GM21786 (cell line): ENCODE measurements around the gene TRA2B.

Experiments
- ATAC-seq: cut with Tn5 transposase; IDR thresholded peaks from one replicate; pipeline ENCODE4 v1.9.1; 2021; ENCODE audit not compliant: unreplicated experiment

The TRA2B gene

DNA sequence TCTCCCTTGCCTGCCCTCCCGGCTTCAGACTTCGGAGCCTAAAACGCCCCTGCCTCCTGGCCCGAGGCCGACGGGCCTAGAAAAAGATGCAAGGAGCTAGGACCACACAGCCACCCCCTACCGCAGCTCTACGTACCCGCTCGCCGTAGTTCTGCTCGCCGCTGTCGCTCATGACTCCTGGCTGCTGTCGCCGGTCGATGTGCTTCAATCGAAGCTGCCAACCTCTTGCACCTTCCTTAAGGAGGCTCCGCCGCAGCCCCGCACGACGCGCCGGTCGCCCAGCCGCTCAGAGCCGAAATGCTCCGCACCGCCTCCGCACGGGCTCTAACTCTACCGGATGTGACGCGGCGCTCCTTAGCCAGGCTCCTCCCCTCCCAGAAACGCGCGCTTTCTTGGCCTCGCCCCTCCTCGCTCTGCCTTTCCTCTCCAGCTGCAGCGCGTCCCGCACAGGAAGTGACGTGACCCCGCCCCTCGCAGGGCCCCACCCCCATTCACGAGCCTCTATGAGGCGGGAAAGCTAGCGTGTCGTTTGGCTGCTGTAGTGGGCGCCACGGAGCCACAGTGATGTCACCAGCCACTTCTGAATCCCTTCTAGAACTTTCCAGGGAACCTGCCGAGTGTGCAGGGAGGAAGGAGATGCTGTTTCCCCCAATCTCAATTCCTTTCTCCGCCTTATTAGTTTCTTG lies at the start of gene TRA2B:
TRA2B (minus strand) TSS at position 326 of the 686 bp plus-strand sequence; CDS start at position 172, 154 bp downstream.
- peak; percentile 96 for ATAC-seq

DNA sequence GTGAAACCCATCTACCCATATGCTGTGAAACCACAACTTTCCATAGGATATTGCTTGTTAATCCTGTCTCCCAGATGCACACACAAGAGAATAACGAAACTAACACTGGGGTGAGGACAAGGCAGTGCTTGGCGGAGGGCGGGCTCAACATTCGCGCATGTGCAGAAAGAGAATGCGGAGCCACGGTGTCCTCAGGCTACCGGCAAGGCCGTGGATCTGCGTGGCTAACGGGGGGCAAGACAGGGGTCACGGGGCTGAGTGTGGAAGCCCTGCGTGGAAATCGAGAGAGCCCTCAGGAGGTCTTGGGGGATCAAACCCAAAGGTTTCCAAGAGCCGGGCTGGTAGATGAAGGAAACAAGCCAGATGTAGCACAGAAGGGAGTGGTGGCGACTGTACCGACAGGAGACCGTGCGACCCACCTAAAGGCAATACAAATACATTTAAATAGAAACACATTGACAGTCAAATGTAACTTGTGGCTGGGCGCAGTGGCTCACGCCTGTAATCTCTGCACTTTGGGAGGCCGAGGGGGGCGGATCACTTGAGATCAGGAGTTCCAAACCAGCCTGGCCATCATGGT lies 48.5 kb upstream of the TRA2B start:
- ATAC-seq, result no peak

DNA sequence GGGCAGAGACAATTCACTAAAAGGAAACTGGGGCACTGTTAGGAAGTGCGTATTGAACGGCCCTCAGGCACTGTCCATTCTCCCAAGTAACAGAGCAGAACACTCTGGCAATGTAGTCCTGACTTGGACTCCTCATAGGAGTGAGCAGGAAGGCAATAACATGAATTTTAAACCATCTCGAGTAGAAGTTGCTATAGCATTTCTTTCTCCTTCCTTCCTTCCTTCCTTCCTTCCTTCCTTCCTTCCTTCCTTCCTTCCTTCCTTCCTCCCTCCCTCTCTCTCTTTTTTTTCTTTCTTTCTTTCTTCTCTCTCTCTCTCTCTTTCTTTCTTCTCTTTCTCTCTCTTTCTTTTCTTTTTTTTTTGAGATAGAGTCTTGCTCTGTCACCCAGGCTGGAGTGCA lies 46.4 kb upstream of the TRA2B start:
- no peak for ATAC-seq

DNA sequence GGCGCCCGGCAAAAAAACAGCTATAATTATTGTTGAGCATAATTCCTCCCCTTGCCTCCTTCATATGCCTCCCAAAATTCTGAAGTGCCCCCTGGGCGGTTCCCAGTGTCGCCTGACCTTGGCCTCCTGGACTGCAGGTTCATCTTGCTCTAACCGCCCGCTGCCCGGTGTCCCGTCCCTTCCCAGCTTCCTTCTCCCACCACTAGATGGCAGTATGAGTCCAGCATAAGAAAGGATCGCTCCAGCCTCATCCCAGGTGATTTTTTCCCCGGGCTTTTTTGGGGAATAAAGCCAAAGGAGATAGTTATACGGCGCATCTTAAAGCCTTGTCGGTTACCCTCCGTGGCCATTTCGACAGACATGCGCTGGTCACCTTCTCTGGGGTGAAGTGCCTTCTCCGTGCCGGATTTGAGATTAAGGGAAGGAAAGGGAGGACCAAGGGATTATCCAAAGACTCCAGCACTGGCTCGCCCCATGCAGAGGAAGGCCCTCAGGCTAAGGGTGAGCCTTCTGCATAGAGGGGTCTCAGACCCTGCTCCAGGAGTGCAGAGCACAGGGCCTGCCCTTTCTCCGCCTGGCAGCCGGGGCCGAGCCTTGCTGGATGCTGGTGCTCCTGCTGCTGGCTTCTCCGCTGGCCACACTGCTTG lies 45.8 kb upstream of the TRA2B start:
- no peak for ATAC-seq

DNA sequence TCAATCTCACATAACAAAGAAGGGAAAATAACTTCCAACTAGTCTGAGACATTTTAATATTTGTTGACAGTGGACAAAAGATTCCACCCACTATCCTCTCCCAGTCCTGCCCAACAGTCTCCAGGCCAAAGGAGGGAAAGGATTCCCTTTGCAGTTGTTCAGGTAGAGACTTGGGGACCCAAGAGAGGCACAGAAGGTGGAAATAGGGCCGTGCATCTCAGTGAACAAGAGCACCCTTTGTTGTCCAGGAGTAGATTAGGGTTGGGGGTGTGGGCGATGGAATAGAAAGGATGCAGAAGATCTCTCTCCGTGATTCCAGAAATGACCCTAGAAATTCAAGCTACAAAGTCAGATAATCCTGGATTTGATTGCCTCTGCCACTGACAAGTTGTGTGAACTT lies 44.8 kb upstream of the TRA2B start:
- ATAC-seq, result no peak

DNA sequence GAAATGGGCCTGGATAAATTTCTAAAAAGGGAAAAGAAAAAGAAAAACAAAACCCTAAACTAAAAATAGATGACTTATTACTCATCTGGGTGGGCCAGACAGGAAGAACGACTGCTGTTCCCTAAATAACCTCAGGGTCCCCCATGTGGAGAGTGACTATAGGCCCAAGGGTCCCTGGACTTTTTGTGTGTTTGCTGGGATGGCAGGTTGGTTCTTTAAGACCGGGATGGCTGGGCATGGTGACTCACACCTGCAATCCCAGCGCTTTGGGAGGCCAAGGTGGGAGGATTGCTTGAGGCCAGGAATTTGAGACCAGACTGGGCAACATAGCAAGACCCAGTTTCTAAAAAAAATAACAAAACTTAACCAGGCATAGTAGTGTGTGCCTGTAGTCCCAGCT lies 43.8 kb upstream of the TRA2B start:
- ATAC-seq, result no peak

DNA sequence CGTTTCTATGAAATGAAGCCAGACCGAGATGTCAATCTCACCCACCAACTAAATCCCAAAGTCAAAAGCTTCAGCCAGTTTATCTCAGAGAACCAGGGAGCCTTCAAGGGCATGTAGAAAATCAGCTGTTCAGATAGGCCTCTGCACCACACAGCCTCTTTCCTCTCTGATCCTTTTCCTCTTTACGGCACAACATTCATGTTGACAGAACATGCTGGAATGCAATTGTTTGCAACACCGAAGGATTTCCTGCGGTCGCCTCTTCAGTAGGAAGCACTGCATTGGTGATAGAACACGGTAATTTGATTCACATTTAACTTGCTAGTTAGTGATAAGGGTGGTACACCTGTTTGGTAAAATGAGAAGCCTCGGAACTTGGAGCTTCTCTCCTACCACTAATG lies 41.9 kb upstream of the TRA2B start:
- ATAC-seq, result no peak

DNA sequence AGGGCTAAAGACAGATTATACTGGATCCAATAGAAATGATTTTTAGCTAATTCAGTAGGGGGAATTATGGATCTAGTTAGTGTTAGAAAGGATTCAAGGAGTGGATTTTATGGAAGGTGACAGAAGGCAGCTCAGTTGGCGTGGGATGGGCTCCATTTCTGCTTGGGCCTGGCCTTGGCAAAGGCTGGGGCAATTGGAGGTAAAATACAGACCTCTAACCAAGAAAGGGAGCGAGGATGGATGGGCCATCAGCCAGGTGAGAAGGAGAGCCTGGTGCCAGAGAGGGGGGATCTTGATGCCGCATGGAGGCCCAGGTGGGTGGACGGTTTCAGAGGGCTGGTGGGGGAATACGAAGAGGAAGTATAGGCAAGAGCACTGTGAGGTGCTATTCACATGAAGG lies 40.7 kb upstream of the TRA2B start:
- no peak for ATAC-seq

DNA sequence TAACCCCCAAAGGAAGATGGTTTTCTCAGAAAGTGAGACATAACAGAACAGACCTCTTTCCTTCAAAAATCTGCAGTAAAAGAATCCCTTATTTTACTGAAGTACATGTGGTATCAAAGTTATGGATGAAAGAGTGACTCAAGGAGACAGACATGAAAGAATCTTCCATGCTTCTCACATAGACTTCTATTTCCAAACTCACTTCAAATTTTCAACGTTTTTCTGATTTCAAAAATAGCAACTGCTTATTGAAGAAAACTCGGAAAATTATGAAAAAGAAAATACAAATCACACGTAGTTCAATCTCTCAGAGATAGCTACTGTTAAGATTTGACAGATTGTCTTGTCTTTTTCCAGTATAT lies 39.8 kb upstream of the TRA2B start:
- no peak for ATAC-seq

DNA sequence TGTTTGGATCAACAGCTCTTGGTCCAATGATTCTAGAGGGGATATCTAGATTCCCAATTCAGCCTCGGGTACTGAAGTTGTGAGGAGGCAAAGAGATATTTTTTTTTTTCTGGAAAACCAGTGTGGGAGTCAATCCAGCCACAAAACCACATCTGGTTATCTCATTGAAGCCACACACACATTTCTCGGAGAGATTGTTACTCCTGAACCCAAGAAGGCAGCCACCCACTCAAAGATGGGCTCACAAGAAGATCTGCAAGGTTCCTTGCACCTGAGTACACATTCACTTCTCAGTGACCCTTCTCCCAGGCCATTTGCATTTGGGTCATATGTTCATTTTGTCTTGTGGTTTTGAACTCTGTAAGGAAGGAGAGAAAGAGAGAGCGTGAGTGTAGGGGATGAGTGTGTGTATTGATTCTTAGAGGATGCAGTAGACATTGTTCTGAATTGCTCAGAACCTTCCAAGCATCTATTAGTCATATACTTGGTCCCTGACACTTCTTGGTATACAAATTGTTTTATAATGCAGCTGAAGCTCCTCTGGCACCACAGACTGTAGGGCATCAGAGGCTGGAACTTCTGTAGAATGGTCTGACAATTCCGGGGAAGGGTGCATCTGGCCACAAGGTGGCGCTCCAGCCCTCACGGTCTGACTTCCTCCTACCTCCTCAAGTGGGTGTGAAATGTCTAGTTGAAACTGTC lies 39.3 kb upstream of the TRA2B start:
- ATAC-seq, result peak; percentile 76

DNA sequence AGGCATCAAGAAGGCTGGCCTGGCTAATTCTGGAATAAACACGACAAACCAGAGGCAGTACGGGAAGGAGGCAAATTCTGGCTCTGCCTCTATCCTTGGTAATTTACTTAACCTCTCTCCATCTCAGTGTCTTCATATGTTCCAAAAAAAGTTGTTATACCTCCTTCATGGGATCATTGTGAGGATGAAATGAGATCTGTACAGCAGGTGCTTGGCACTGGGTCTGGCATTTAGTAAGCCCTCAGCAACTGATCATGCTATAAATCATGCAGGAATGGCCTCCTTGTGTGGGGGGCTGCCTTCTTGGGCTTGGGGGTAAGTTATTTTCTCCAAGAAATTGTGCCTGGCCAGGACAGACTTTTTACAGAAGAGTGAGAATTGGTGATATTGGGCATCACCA lies 38.3 kb upstream of the TRA2B start:
- ATAC-seq, result no peak

DNA sequence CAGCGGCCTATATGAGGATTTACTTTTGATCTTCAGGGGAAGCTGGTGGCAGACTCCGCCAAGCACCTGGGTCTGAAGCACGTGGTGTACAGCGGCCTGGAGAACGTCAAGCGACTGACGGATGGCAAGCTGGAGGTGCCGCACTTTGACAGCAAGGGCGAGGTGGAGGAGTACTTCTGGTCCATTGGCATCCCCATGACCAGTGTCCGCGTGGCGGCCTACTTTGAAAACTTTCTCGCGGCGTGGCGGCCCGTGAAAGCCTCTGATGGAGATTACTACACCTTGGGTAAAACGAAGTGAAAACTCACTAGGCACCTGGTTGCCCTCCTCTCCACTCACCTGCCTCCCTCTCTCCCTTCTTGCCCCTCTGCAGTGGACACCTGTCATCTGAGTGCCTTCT lies 33.8 kb upstream of the TRA2B start:
- ATAC-seq, result no peak

DNA sequence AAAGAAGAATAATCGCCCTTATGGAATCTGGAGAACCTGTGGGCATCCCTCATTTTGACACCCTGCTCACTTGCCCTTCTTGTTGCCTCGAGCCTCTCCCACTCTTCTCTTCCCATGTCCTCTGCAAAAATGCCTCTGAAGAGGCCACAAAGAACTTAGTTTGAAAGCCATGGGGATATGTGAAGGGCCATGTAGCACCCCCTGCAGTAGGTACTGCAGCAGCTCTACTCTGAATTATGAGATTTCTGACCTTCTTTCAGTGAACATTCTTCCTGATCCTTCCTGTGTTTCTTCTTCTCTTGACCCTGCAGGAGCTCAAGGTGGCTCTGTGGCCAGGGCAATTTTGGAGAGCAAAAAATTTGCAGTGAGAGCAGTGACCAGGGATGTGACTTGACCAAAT lies 30.4 kb upstream of the TRA2B start:
- no peak for ATAC-seq

DNA sequence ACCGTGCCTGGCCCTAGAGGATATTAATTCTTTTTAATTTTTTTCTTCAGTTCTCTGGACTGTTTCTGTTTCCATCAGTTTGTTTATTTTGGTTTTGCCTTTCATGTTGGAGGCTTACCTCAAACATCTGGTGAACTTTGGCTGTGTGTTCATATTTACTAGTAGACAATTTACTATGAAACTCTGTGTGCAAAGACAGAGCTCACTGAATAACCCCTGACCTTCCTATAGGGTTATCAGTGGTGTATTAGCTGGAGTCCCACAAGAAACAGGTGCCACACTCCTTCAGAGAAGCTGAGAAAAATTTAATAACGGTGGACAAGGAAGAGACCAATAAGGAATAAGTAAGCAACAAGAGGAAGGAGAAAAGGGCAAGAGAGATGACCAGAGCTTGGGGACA lies 28.8 kb upstream of the TRA2B start:
- no peak for ATAC-seq

DNA sequence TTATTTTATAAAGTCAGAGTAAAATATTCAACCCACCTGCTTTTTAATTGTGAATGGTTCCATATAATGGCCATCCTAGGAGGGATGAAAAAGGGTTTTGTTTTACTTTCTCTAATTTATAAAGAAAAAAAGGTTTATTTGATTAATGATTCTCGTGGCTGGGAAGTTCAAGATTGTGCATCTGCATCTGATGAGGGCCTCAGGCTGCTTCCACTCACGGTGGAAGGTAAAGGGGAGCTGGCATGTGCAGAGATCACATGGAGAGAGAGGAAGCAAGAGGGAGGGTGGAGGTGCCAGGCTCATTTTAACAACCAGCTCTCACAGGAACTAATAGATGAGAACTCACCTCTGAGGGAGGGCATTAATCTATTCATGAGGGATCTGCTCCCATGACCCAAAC lies 27.7 kb upstream of the TRA2B start:
- ATAC-seq, result no peak

DNA sequence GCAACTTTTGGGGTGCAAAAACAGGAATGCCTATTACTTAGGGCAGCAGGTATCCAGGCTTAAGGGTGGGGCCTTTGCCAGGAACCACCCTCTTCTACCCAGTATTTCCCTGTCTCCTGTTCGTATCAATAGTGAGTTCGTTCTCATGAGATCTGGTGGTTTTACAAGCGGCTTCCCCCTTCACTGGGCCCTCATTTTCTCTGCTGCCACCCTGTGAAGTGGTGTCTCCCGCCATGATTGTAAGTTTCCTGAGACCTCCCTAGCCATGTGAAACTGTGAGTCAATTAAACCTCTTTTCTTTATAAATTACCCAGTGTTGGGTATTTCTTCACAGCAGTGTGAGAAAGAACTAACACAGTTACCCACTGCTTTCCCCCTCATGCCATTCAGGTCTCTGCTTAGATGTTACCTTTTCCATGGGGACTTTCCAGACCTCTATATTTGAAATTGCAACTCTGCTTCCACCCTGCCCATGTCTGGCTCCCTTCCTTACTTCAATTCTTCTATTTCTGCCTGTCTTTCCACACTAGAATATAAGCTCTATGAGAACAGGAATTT lies 23.9 kb upstream of the TRA2B start:
- ATAC-seq, result no peak

DNA sequence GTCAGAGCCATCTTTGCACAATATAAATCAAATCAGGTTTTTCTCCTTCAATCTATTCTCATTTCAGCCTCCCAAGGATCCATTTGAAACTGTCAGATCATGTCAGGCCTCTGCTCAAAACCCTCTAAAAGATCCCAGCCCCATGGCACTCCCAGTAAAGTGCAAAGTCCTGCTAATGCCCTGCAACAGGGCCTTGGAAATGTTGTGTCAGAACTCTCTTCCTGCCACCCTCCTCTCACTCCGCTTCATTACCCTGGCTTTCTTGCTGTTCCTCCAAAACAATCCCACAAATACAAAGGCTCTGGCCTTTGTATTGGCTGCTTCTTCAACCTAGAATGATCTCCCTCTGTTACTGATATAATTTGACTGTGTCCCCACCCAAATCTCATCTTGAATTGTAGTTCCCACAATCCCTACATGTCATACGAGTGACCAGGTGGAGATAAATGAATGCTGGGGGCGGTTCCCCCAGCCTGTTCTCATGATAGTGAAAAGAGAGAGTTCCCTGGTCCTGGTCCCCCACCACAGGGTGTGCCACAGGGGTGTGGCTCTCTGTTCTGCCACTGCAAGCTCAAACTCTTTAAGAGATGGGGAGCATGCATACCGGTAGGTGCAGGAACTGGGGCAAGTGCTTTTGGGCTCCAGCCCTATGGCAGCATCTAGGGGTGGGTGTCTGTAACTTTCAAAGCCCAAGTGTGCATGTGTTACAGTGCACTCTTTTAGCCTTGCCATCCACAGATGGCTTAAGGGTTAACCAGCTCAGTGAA lies 22.9 kb upstream of the TRA2B start:
- no peak for ATAC-seq

DNA sequence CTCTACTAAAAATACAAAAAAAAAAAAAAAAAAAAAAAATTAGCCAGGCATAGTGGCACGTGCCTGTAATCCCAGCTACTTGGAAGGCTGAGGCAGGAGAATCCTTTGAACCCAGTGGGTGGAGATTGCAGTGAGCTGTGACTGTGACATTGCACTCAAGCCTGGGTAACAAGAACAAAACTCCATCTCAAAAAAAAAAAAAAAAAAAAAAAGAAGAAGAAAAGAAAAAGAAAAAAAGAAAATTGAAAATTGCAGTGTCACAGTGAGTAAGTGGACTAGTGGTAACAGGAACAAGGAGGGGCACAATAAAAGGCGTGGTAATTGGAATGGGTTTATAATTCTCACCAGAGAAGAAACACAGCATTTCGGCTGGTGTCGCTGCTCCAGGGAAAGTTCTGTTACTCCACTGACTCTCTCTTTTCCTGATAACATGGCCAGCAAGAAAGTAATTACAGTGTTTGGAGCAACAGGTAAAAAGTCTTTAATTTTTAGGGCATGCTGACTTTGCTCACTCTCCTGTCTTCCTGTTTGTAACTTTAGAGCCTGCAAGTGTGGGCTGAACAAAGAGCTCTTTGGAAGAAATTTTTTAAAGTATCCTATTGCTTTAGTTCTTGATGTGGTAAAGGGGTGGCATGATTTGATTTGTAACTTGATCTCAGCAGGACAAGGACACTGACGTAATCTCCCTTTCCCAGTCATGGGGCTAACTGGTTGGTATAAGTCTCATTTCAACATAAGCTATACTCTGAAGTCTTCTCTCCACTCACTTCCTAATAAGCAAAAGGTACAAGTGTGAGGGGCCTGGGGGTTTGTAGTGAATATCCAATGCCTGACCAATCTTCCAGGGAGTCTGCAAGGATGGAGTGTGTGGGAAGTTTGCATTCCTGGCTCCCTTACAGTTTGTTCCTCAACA lies 22.1 kb upstream of the TRA2B start:
- ATAC-seq, result no peak

DNA sequence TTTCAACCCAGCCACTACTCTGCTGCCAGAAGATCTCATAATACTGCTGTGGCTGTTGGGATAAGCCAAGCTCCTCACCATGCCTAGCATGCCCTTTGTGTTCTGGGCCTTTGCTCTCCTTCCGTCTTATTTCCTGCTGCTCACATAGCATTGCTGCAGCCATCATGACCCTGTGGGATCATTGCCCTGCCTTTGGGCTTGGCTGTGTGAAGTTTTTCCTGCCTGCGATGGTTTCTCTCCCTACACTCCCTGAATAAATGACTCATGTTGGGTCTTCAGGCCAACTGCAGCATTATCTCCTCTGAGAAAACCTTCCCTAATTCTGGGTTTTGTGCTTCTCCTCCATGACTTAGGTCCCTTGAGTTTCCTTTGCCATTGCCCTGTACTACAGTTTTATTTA lies 20.8 kb upstream of the TRA2B start:
- ATAC-seq, result no peak

DNA sequence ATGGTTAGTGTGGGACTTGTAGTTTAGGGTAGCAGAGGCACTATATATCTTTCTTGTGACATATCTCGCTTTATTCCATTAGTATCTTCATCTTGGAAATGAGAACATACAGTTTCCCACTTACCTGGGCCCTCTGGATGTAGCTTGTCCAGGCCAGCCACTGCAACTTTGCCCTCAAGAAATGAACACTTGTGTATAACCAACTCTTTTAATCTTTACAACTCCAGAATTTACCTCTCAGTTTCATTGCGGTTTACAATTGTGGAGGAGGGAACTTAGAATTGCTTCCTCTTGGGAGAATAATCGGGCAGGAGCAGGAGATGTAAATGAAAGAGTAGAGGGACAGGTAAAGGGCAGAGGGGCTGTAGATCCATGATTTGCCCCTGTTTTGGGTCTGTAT lies 18.4 kb upstream of the TRA2B start:
- ATAC-seq, result no peak
